Liver (tissue), 9 donors: ENCODE measurements around the gene CDX1. TPM values are rescaled to one million over a fixed set of nuclear protein-coding genes. Genes with fewer than 3 reads are reported as not detected.

ENCODE experiments used
- DNase-seq: peaks from one replicate; pipeline ENCODE4 v3.0.0-alpha.2; 2017; ENCODE audit warnings: low spot score
- H3K27ac ChIP-seq, 2 donors: one replicate each; pipeline ENCODE4 v1.7.0; 2013; ENCODE audit warnings: inconsistent platforms in 2 of 2, low read length in 2 of 2, control low read depth in 1 of 2, low read depth in 1 of 2, mild to moderate bottlenecking in 1 of 2
- H3K27me3 ChIP-seq, 4 donors: one replicate each; pipeline versions ENCODE4 v1.6.1 to v1.7.0; 2013; ENCODE audit warnings: low read length in 3 of 4, inconsistent platforms in 1 of 4, mild to moderate bottlenecking in 1 of 4, moderate library complexity in 1 of 4; ENCODE audit not compliant: control insufficient read depth in 4 of 4, insufficient read depth in 4 of 4
- H3K36me3 ChIP-seq, 4 donors: one replicate each; pipeline versions ENCODE4 v1.6.1 to v1.7.0; 2013; ENCODE audit warnings: low read length in 3 of 4, mild to moderate bottlenecking in 3 of 4, low read depth in 1 of 4, moderate library complexity in 1 of 4; ENCODE audit not compliant: control insufficient read depth in 4 of 4, insufficient read depth in 3 of 4
- H3K4me1 ChIP-seq, 4 donors: one replicate each; pipeline versions ENCODE4 v1.6.1 to v1.7.0; 2013; ENCODE audit warnings: low read length in 3 of 4, mild to moderate bottlenecking in 3 of 4, moderate library complexity in 1 of 4; ENCODE audit not compliant: control insufficient read depth in 4 of 4, insufficient read depth in 4 of 4
- H3K4me3 ChIP-seq, 3 donors: one replicate each; pipeline versions ENCODE4 v1.6.1 to v1.7.0; 2013; ENCODE audit warnings: low read length in 3 of 3, control low read depth in 1 of 3, low read depth in 1 of 3, mild to moderate bottlenecking in 1 of 3
- H3K9ac ChIP-seq, 2 donors: one replicate each; pipeline ENCODE4 v1.7.0; 2013; ENCODE audit warnings: low read length in 2 of 2, mild to moderate bottlenecking in 2 of 2, moderate library complexity in 2 of 2, control low read depth in 1 of 2, low read depth in 1 of 2
- H3K9me3 ChIP-seq, 4 donors: one replicate each; pipeline versions ENCODE4 v1.6.1 to v1.7.0; 2013; ENCODE audit warnings: low read length in 3 of 4; ENCODE audit not compliant: control insufficient read depth in 4 of 4
- ATF3 ChIP-seq: IDR thresholded peaks from 2 replicates; pipeline ENCODE4 v1.6.1; 2016; ENCODE audit warnings: antibody characterized with exemption
- CTCF ChIP-seq: fragments of 150-350 bp; IDR thresholded peaks from 2 replicates; pipeline ENCODE4 v1.5.1; 2017; ENCODE audit warnings: improper control_type of control experiment, low read depth, low read length; ENCODE audit not compliant: missing input control
- EGR1 ChIP-seq, 2 donors: IDR thresholded peaks; 2 replicates each; pipeline ENCODE4 v1.6.1; 2016 to 2018; ENCODE audit warnings: antibody characterized with exemption in 2 of 2, low read depth in 2 of 2
- FOXA1 ChIP-seq: IDR thresholded peaks from 2 replicates; pipeline ENCODE4 v1.6.1; 2016; ENCODE audit warnings: antibody characterized with exemption
- FOXA2 ChIP-seq: IDR thresholded peaks from 2 replicates; pipeline ENCODE4 v1.6.1; 2016; ENCODE audit warnings: antibody characterized with exemption
- HNF4G ChIP-seq: IDR thresholded peaks from 2 replicates; pipeline ENCODE4 v1.6.1; 2016; ENCODE audit warnings: antibody characterized with exemption
- JUND ChIP-seq, 2 donors: IDR thresholded peaks; 2 replicates each; pipeline ENCODE4 v1.6.1; 2016; ENCODE audit warnings: antibody characterized with exemption in 2 of 2
- RAD21 ChIP-seq, 2 donors: IDR thresholded peaks; 2 replicates each; pipeline ENCODE4 v1.6.1; 2016; ENCODE audit warnings: antibody characterized with exemption in 2 of 2, mild to moderate bottlenecking in 2 of 2
- RXRA ChIP-seq, 2 donors: IDR thresholded peaks; 2 replicates each; pipeline ENCODE4 v1.6.1; 2017 to 2018; ENCODE audit warnings: antibody characterized with exemption in 2 of 2, mild to moderate bottlenecking in 1 of 2
- SP1 ChIP-seq: IDR thresholded peaks from 2 replicates; pipeline ENCODE4 v1.6.1; 2018; ENCODE audit warnings: antibody characterized with exemption, mild to moderate bottlenecking
- TAF1 ChIP-seq: conservative IDR thresholded peaks from 2 replicates; pipeline ENCODE4 v1.6.1; 2016; ENCODE audit warnings: antibody characterized with exemption, mild to moderate bottlenecking
- YY1 ChIP-seq: IDR thresholded peaks from 2 replicates; pipeline ENCODE4 v1.6.1; 2016; ENCODE audit warnings: antibody characterized with exemption, mild to moderate bottlenecking
- WGBS: extraction: QIAGEN DNeasy Blood & Tissue Kit; methylation state at CpG from one replicate; pipeline ENCODE4 v1.1.7; 2013; 5-methylcytosine and 5-hydroxymethylcytosine counted together
- polyA plus RNA-seq, 2 donors: library from polyadenylated mRNA; stranded (reverse) in 1 of 2; unstranded in 1 of 2; fragments of 200-250 nt in 1 of 2; fragments of >200 nt in 1 of 2; fragmentation: Nextera tagmentation in 1 of 2; extraction: Ambion mirVana in 1 of 2; gene quantifications; one replicate each; pipeline versions ENCODE4 v1.2.1 to v1.2.3, GENCODE V29; 2013 to 2015
- total RNA-seq, 2 donors: library from RNA; depleted of rRNA; stranded (reverse); fragments of >200 nt; gene quantifications; one replicate each; pipeline ENCODE4 v1.2.3, GENCODE V29; 2014
- TF ChIP-seq, protein P1 (sequence below): IDR thresholded peaks from 2 replicates; pipeline ENCODE4 v1.6.1; 2016; ENCODE audit warnings: antibody characterized with exemption
- TF ChIP-seq, protein P2 (sequence below): IDR thresholded peaks from 2 replicates; pipeline ENCODE4 v1.6.1; 2016; ENCODE audit warnings: antibody characterized with exemption, mild to moderate bottlenecking
- TF ChIP-seq, protein P3 (sequence below): IDR thresholded peaks from 2 replicates; pipeline ENCODE4 v1.6.1; 2016; ENCODE audit warnings: antibody characterized with exemption
- donor health status: healthy.
- donor health status: healthy.
- donor health status: healthy.
- donor health status: healthy.
- donor health status: healthy.

The CDX1 gene
- total and polyA plus RNA-seq, 4 donors, result not detected

DNA sequence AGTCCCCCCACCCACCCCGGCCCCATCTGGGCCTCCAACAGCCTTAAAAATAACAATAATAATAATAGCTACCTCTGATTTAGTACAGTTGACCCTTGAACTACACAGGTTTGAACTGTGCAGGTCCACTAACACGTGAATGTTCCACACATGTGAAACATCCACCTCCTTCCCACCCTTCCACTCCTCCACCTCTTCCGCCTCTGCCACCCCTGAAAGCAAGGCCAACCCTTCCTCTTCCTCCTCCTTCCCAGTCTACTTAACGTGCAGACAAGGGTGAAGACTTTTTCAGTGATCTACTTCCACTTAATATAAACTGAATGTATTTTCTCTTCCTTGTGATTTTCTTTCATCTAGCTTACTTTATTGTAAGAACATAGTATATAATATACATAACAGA lies 21.7 kb upstream of the CDX1 start:
- TF ChIP-seq TAF1 (no peak), HNF4G (no peak), FOXA1 (no peak), CTCF (no peak), YY1 (no peak), JUND (IDR thresholded peaks at IDR 0.05) (no peak), SP1 (no peak)
- TF ChIP-seq, protein P1, sequence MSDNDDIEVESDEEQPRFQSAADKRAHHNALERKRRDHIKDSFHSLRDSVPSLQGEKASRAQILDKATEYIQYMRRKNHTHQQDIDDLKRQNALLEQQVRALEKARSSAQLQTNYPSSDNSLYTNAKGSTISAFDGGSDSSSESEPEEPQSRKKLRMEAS, result no peak
- TF ChIP-seq, protein P2, sequence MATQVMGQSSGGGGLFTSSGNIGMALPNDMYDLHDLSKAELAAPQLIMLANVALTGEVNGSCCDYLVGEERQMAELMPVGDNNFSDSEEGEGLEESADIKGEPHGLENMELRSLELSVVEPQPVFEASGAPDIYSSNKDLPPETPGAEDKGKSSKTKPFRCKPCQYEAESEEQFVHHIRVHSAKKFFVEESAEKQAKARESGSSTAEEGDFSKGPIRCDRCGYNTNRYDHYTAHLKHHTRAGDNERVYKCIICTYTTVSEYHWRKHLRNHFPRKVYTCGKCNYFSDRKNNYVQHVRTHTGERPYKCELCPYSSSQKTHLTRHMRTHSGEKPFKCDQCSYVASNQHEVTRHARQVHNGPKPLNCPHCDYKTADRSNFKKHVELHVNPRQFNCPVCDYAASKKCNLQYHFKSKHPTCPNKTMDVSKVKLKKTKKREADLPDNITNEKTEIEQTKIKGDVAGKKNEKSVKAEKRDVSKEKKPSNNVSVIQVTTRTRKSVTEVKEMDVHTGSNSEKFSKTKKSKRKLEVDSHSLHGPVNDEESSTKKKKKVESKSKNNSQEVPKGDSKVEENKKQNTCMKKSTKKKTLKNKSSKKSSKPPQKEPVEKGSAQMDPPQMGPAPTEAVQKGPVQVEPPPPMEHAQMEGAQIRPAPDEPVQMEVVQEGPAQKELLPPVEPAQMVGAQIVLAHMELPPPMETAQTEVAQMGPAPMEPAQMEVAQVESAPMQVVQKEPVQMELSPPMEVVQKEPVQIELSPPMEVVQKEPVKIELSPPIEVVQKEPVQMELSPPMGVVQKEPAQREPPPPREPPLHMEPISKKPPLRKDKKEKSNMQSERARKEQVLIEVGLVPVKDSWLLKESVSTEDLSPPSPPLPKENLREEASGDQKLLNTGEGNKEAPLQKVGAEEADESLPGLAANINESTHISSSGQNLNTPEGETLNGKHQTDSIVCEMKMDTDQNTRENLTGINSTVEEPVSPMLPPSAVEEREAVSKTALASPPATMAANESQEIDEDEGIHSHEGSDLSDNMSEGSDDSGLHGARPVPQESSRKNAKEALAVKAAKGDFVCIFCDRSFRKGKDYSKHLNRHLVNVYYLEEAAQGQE, result no peak
- no peaks in the 10 kb centered on the region for H3K36me3 ChIP-seq
- no peak overlapping the region for H3K9ac ChIP-seq
- H3K4me1 ChIP-seq, result peaks cover 7 to 27% (median 18%) of the 10 kb centered on the region in 4 donors
- H3K27me3 ChIP-seq, result no peaks in the 10 kb centered on the region
- no peak for DNase-seq
- peak overlapping the region in 1 of 2 donors; percentile 40 for H3K27ac ChIP-seq
- no peaks in the 10 kb centered on the region for H3K9me3 ChIP-seq
- no peak overlapping the region for H3K4me3 ChIP-seq
- WGBS, result 63% methylated on average over 4 of the region's 4 CpGs

- H3K4me3 ChIP-seq, result no peak overlapping the region
- WGBS, result 92% methylated on average over 5 of the region's 5 CpGs
- TF ChIP-seq YY1, result no peak
- no peak for TF ChIP-seq HNF4G
- TF ChIP-seq FOXA1, result no peak
- TF ChIP-seq RAD21 (IDR thresholded peaks at IDR 0.05), result no peak
- TF ChIP-seq FOXA2, result no peak
- TF ChIP-seq, protein P3, sequence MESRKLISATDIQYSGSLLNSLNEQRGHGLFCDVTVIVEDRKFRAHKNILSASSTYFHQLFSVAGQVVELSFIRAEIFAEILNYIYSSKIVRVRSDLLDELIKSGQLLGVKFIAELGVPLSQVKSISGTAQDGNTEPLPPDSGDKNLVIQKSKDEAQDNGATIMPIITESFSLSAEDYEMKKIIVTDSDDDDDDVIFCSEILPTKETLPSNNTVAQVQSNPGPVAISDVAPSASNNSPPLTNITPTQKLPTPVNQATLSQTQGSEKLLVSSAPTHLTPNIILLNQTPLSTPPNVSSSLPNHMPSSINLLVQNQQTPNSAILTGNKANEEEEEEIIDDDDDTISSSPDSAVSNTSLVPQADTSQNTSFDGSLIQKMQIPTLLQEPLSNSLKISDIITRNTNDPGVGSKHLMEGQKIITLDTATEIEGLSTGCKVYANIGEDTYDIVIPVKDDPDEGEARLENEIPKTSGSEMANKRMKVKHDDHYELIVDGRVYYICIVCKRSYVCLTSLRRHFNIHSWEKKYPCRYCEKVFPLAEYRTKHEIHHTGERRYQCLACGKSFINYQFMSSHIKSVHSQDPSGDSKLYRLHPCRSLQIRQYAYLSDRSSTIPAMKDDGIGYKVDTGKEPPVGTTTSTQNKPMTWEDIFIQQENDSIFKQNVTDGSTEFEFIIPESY, result no peak
- TF ChIP-seq EGR1 (IDR thresholded peaks at IDR 0.05; ENCODE audit: low read depth in 2 of 2), result no peak
- TF ChIP-seq ATF3, result no peak
- TF ChIP-seq, protein P2, result no peak
- no peak for TF ChIP-seq JUND (IDR thresholded peaks at IDR 0.05)
- no peak for TF ChIP-seq RXRA (IDR thresholded peaks at IDR 0.05)
- no peak for DNase-seq
- no peaks in the 10 kb centered on the region for H3K36me3 ChIP-seq
- no peak overlapping the region for H3K9ac ChIP-seq
- no peaks in the 10 kb centered on the region for H3K9me3 ChIP-seq
- H3K4me1 ChIP-seq, result peaks cover 4 to 22% (median 12%) of the 10 kb centered on the region in 4 donors
- no peak overlapping the region for H3K27ac ChIP-seq
- H3K27me3 ChIP-seq, result no peaks in the 10 kb centered on the region
Measured at GRCh38 chr5:150146235-150146634, 20.3 kb upstream of the CDX1 start.
